GM19463 (cell line): ENCODE data around the gene CLTRN.
"Not testable (repeated sequence)": the region's sequence is repeated elsewhere in the genome, so short reads cannot be mapped to it uniquely, and the experiment has no call there.

ENCODE experiments used
- ATAC-seq: cut with Tn5 transposase; IDR thresholded peaks from one replicate; pipeline ENCODE4 v1.9.1; 2021; ENCODE audit warnings: mild to moderate bottlenecking, moderate library complexity; ENCODE audit not compliant: unreplicated experiment

Gene CLTRN

GRCh38 chrX:15664487-15665444 is at the start of gene CLTRN:
Gene CLTRN, minus strand, starts transcription at chrX:15664805. Its CDS starts 30 bp downstream, at chrX:15664775.
- no peak for ATAC-seq

GRCh38 chrX:15704273-15704672 is 39.7 kb upstream of the CLTRN start:
- ATAC-seq, result not testable (repeated sequence)

GRCh38 chrX:15703809-15704208 is 39.2 kb upstream of the CLTRN start:
- ATAC-seq, result peak; percentile 57

DNA sequence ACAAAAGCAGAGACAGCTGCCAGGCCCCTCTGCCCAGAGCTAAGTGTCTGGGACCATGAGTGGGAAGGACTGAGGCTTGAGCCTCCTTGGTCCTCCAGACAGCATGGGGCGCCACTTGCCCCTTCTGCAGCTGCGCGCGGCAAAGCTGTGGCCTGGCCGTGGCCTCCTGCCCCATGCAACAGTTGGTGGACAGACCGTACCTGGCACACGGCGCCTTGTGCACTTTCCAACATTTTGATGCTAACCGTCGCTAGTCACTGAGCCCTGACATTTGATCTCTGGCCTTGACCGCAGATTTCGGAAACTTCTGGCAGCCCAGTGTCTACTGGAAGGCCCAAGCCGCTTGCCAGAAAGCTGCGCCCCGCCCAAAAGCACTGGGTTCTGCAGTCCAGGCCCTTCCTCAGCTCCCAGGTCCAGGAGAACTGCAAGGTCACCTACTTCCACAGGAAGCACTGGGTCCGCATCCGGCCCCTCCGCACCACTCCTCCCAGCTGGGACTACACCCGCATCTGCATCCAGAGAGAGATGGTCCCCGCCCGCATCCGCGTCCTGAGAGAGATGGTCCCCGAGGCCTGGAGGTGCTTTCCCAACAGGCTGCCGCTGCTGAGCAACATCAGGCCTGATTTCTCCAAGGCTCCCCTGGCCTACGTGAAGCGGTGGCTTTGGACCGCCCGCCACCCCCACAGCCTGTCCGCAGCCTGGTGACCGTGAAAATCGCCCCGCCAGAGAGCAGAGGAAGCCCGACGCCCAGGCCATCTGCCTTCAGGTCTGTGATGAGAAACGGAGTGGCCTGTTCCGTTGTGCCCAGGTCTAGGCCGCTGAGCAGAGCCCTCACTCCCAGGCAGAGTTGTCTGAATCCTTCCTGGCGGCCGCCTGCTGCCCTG is 38.1 kb upstream of the CLTRN start:
- no peak for ATAC-seq

DNA sequence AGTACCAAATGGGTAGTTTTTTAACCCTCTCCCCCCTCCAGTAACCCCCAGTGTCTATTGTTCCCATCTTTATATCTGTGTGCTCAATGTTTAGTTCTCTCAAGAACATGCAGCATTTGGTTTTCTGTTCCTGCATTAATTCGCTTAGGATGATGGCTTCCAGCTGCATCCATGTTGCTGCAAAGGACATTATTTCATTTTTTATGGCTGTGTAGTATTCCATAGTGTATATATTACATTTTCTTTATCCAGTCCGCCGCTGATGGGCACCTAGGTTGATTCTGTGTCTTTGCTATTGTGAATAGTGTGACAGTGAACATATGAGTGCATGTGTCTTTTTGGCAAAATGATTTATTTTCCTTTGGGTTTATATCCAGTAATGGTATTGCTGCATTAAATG is 31.9 kb upstream of the CLTRN start:
- ATAC-seq, result no peak

DNA sequence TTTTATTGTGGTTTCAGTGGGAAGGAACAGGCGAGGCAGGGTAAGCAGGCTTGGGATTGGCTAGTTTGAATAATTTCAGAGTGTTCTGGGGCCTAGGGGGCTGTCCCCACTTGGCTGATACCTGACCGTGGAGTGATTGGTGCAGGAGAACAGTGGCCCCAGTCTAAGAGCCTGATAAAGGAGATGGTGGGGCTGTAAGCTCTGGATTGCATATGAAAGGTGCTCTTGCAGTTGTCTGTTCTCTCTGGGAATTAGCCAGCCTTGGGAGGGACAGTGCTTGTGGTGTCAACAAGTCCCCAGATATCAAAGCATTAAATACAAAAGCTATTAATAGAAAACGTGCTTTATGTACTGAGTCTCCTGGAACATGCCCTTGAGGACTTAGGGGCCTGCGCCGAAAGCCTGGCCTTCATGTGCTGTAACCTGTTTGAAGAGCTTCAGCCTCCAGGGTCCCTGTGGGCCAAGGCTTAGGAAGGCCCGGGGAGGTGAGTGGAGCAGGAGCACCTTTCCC is 30.4 kb upstream of the CLTRN start:
- ATAC-seq, result no peak

DNA sequence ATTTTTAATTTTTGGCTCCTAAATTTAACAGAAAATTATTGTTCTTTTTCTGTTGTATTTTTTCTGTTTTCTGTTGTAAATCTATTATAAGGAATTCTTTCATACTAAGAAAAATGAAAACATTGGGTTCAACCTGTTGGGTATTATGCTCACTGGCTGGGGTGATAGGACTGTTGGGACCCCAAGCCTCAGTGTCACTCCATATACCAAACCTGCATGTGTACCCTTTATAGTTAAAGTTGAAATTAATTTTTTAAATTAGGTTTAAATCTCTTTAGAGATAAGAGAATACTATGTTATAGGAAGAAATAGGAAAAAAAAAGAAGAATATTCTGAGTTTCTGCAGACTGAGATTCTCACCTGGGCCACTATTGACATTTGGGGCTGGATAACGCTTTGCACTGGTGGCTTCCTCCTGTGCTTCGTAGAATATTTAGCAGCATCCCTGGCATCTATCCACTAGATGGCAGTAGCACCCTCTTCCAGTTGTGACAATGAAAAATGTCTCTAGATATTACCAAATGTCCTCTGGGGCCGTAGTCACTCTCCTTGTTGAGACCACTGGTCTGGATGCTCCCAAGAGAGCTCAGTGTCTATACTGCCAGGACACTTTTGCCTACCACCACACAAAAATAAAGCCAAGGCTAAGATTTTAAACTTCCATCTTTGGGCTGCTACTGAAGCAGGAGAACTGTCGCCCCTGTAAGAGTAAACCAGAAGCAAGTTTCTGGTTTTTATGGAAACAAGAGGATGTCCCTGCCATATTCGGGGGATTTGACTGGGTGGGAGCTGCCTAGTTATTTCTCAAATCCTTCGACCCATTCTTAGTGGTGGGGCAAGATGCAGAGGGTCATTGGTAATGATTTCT is 22.4 kb upstream of the CLTRN start:
- peak; percentile 94 for ATAC-seq

DNA sequence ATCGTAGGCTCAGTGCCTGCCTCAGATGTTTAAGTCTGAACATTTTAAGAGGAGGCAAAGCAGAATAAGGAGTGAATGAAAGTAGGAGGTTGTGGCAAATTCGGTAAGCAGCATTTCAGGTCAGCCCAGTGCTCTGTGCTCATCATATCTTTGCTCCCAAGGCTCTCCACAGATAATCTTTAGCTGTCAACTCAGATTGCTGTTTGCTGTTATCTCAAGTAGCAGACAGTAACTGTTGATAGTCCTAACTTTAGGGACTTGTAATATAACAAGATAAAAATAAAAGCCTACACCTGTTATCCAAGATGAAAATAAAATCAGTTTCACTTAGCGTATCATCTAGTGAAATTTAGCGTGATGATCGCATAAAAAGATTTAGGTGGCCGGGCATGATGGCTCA is 18.6 kb upstream of the CLTRN start:
- no peak for ATAC-seq

DNA sequence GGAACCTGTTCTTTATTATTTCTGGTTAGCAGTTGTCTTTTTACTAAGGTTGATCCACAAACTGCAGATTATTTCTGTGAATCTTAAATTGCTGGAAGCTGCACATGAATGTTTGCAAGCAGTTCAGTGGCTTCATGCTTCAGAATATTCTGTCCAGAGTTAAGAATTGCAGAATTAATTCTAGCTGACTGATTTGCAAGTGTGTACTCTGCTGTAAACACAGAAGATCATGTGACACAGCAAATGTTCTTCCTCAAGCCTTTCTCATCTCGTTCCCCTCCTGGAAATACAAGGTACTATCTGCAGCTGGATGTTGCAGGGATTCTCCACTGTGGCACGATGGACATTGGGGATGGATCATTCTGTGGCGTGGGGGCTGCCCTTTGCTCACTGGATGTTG is 16.8 kb upstream of the CLTRN start:
- no peak for ATAC-seq

GRCh38 chrX:15680401-15680800 is 15.8 kb upstream of the CLTRN start:
- ATAC-seq, result no peak

- ATAC-seq, result no peak
Observed at GRCh38 chrX:15679246-15679645, 14.6 kb upstream of the CLTRN start.

GRCh38 chrX:15678339-15678738 is 13.7 kb upstream of the CLTRN start:
- ATAC-seq, result no peak

- no peak for ATAC-seq
Observed at GRCh38 chrX:15676886-15677285, 12.3 kb upstream of the CLTRN start.

GRCh38 chrX:15675490-15675921 is 10.9 kb upstream of the CLTRN start:
- ATAC-seq, result peak; percentile 61

DNA sequence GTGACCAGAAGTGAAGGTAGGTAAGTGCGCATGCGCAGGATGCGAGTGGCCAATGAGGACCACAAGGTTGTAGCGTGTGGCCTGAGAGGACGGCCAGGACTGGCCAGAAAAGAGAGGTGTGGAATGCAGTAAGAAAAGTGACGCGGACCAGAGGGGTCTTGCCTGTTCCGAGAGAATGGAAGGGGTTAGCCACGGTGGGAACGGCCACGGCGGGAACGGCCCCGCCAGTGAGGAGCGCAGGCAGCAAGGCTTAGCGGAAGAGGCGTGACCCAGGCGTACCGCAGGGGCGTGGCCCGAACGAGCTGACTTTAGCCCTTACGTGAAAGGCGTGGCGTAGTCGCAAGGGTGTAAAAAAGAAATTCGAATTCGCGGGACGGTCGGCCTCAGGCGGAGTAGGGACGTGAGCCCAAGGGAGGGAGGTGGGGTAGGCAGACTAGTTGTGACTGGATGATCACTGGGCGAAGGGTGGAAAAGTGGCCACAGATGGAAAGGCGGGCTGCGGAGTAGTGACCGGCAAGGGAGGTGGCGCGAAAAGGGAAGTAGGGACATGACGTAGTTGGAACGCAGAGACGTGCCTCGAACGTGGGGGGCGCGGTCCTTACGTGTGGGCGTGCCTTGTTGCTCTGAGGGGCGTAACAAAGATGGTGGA is 10.4 kb upstream of the CLTRN start:
- peak; percentile 73 for ATAC-seq

- ATAC-seq, result no peak
Observed at GRCh38 chrX:15674514-15674840, 9.9 kb upstream of the CLTRN start.

DNA sequence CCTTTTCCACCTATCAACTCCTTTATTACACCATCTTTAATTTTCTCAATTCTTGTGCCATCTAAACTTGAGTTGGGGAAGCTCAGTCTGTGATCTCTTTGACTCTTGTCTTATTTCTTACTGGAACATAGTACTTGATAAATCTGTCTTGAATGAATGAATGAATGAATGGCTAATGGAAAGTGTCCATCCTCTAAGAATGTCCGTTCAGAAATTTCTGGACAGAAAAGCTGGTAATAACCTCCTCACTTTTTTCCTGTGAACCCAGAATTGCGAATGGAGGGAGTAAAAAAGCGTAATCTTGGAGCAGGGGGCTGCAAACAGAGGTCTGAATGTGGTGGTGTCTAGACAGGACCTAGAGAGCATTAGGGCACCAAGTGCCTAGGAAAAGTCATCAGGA is 9.4 kb upstream of the CLTRN start:
- no peak for ATAC-seq

DNA sequence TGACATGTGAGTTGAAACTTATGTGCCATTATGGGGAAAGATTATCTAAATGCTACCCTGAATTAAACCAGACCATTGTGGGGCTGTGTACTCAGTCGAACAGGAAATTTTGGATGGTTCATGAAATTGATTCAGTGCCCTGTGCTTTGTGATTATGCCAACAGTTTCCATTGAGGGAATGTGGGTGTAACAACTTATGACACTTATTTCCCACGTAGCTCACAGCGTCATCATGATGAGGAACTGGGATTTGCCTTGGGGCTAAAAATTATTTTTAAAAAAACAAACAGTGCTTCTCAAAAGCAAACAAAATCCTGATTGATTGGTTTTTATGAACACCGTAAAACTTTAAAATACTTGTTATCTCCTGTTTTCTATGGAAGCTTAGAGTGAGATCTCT is 8.3 kb upstream of the CLTRN start:
- no peak for ATAC-seq

- no peak for ATAC-seq
Observed at GRCh38 chrX:15663439-15663838, 1.2 kb downstream of the CLTRN start.

DNA sequence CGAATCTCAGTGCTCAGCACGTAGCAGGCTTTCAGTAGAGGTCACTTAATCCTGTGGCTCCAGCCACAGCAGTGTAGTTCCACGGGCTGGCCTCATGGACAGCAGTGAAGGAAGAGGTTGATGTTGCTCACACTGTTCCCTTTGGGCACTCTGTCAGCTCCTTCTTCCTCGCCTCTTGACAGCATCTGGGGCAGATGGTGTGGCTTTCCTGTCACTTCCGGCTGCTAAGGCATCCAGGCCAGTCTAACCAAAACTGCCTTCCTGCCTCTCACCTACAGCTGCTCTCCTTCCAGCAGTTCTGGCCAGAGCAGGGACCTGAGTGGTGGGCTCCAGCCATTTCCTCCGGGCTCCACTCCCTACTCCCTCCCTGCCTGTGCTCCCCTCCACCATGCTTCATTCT is 9.8 kb downstream of the CLTRN start:
- ATAC-seq, result not testable (repeated sequence)
